CD4-positive, alpha-beta T cell treated with Interleukin-21 for 1 hour (primary cell): ENCODE results near the gene CD177.
"Not testable (repeated sequence)": the region's sequence is repeated elsewhere in the genome, so short reads cannot be mapped to it uniquely, and the experiment has no call there.

Experiments
- DNase-seq: peaks from one replicate; pipeline ENCODE4 v3.0.0-alpha.2; 2020

The CD177 gene

GRCh38 chr19:43336508-43336907, 17.0 kb upstream of the CD177 start:
- not testable (repeated sequence) for DNase-seq

GRCh38 chr19:43337737-43338136, 15.7 kb upstream of the CD177 start:
- no peak for DNase-seq

DNA sequence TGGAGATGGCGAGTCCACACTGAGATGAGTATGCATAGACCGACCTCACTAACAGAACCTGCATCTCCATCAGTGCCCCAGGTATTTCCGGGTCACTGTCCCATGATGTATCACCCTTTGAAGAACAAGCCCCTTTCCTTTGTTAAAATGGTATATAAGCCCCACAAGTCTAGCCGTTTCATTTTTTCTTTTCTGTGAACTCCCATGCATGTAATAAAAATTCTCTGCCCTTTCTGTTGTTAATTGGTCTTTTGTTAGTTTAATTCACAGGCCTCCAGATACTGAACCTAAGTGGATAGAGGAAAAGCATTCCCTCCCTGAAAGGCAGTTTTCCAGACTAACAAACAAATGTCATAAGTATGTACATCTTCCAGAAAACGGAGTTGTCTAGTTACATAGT, 15.0 kb upstream of the CD177 start:
- no peak for DNase-seq

GRCh38 chr19:43339243-43339930, 14.1 kb upstream of the CD177 start:
- DNase-seq, result not testable (repeated sequence)

- not testable (repeated sequence) for DNase-seq
Measured at GRCh38 chr19:43340101-43340500, 13.4 kb upstream of the CD177 start.

GRCh38 chr19:43341098-43341497, 12.4 kb upstream of the CD177 start:
- DNase-seq, result not testable (repeated sequence)

GRCh38 chr19:43342104-43342503, 11.4 kb upstream of the CD177 start:
- DNase-seq, result not testable (repeated sequence)

- not testable (repeated sequence) for DNase-seq
Measured at GRCh38 chr19:43344347-43344925, 9.1 kb upstream of the CD177 start.

DNA sequence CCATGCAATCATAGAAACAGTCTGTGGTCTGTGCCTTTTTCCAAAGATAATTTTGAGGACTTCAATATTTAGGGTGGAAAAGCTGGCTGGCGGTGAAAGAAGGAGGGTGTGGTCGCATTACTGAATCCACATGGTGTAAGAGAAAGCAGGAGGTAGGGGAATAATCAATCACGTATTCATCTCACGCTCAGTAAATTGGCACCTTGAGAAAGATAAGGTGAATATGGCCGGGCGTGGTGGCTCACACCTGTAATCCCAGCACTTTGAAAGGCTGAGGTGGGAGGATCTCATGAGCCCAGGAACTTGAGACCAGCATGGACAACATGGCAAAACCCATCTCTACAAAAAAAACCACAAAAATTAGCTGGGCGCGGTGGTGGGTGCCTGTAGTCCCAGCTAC, 3.7 kb upstream of the CD177 start:
- not testable (repeated sequence) for DNase-seq

DNA sequence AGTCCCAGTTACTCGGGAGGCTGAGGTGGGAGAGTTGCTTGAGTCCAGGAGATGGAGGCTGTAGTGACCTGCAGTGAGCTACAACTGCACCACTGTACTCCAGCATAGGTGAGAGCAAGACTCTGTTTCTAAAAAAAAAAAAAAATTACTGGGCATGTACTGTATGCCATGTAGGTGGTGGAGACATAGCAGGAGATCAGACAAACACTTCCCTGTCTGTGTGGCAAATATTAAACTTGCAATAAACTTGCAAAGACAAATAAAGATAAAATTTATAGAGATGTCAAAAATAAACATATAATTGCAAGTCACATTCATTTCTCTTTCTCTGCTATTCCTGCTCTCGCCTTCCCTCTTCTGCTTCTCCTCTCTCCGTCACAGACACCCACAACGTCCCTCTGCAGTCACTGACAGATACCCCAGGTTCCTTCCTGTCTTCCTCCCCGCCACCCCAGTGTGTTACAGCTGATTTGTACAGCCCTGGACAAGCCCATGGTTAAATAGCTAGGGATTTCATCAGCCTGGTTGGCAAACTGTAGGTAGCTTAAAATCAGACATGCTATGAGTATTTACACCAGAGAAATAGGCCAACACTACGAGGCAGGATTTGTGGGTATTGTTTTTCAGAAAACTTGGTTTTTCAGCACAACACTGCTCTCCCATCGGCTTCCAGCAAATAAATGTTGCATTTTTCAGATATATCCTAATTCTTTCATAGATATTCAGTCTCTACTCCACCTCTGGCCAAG, 1.3 kb upstream of the CD177 start:
- no peak for DNase-seq

- DNase-seq, result no peak
Measured at GRCh38 chr19:43354305-43354627, 780 bp downstream of the CD177 start.

GRCh38 chr19:43356749-43357148, 3.3 kb downstream of the CD177 start:
- DNase-seq, result not testable (repeated sequence)

DNA sequence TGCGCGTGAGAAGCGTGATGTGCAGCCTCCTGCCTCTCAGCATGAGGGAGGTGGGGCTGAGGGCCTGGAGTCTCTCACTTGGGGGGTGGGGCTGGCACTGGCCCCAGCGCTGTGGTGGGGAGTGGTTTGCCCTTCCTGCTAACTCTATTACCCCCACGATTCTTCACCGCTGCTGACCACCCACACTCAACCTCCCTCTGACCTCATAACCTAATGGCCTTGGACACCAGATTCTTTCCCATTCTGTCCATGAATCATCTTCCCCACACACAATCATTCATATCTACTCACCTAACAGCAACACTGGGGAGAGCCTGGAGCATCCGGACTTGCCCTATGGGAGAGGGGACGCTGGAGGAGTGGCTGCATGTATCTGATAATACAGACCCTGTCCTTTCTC, 8.7 kb downstream of the CD177 start:
- no peak for DNase-seq

DNA sequence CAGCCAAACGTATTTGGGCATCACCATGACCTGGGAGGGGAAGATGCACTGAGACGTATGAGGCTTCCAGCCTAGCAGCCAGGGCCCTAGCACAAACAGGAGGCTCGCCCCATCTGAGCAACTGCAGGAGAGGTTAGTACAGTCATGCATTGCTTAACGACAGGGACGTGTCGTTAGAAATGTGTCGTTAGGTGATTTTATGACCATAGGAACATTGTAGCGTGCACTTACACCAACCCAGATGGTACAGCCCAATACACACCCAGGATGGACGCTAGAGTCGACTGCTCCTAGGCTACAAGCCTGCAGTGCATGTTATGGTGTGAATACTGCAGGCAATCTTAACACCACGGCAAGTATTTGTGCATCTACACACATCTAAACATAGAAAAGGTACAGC, 9.3 kb downstream of the CD177 start:
- no peak for DNase-seq

GRCh38 chr19:43365677-43366076, 12.2 kb downstream of the CD177 start:
- not testable (repeated sequence) for DNase-seq

DNA sequence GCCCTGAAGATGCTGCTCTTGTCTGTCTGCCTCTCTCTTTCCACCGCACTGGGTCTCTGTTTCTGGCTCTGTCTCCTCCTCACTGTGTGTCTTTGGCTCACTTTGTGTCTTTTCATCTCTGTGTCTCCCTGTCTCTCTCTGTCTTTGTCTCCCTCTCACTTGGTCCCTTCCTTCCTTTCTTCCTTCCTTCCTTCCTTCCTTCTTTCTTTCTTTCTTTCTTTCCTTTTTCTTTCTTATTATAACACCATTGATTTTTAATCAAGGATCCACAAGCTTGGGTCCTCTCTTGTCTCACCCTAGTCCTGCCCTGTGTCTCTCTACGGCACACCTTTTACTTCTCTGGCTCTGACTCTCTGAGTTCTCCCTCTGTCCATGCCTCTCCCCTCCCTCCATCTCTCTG, 14.3 kb downstream of the CD177 start:
- DNase-seq, result no peak

GRCh38 chr19:43368897-43369296, 15.4 kb downstream of the CD177 start:
- not testable (repeated sequence) for DNase-seq

GRCh38 chr19:43371909-43372308, 18.4 kb downstream of the CD177 start:
- DNase-seq, result no peak

DNA sequence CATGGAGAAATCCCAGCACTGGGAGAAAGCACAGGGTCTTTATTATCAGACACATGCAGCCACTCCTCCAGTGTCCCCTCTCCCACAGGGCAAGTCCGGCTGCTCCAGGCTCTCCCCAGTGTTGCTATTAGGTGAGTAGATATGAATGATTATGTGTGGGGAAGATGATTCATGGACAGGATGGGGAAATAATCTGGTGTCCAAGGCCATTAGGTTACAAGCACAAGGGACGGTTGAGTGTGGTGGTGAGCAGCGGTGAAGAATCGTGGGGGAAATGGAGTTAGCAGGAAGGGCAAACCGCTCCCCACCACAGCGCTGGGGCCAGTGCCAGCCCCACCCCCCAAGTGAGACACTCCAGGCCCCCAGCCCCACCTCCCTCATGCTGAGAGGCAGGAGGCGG, 19.0 kb downstream of the CD177 start:
- no peak for DNase-seq

GRCh38 chr19:43377624-43378023, 24.1 kb downstream of the CD177 start:
- DNase-seq, result not testable (repeated sequence)

GRCh38 chr19:43380008-43380407, 26.5 kb downstream of the CD177 start:
- DNase-seq, result no peak

GRCh38 chr19:43380771-43381386, 27.4 kb downstream of the CD177 start:
- DNase-seq, result no peak

- not testable (repeated sequence) for DNase-seq
Measured at GRCh38 chr19:43382586-43383216, 29.2 kb downstream of the CD177 start.
